ENCODE data around the gene CNGA2.

DNA sequence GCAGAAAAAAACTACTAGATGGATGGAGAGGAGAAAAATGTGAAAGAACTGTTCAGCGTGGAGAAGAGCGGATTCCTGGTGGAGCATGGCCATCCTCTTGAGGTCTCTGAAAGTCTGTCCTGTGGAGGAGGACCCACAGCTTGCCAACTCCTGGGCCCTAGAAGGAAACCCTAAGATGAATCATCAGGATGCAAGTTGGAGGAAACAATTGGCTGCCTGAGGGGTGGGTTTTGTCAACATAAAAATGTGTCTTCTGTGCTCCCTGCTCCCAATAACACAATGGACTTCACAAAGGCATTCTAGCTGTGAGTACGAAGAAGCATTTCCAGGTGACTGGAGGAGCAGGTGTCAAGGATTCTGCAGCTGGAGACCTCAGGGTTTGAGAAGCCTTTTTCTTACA is 37.2 kb downstream of the CNGA2 start:
- TF ChIP-seq CTCF (IDR thresholded peaks at IDR 0.05; ENCODE audit: borderline replicate concordance, extremely low read depth, low read length, poor library complexity, severe bottlenecking): no peak
- TF ChIP-seq EZH2 (IDR thresholded peaks at IDR 0.05; ENCODE audit: borderline replicate concordance, low read depth, low read length, severe bottlenecking): no peak
